NT2/D1 (cell line): ENCODE results near the gene LGALS7.
"Not testable (repeated sequence)": the region's sequence is repeated elsewhere in the genome, so short reads cannot be mapped to it uniquely, and the experiment has no call there.

Source experiments
- DNase-seq: peaks from one replicate; pipeline ENCODE4 v3.0.0-alpha.2; 2011; ENCODE audit warnings: low read depth, low spot score
- H3K27me3 ChIP-seq: 2 replicates; pipeline ENCODE4 v1.6.0; 2011; ENCODE audit warnings: mild to moderate bottlenecking; ENCODE audit not compliant: insufficient read length, insufficient read depth
- H3K36me3 ChIP-seq: 2 replicates; pipeline ENCODE4 v1.6.1; 2011; ENCODE audit warnings: mild to moderate bottlenecking, low read length, mixed read lengths; ENCODE audit not compliant: insufficient read depth, insufficient read length
- H3K4me1 ChIP-seq: 2 replicates; pipeline ENCODE4 v1.5.1; 2011; ENCODE audit not compliant: insufficient read depth, insufficient read length
- H3K4me3 ChIP-seq: 2 replicates; pipeline ENCODE4 v1.5.1; 2011; ENCODE audit warnings: low read depth; ENCODE audit not compliant: insufficient read length
- H3K9ac ChIP-seq: 2 replicates; pipeline ENCODE4 v1.6.0; 2011; ENCODE audit warnings: low read depth; ENCODE audit not compliant: insufficient read length
- H3K9me3 ChIP-seq: 2 replicates; pipeline ENCODE4 v1.5.1; 2011; ENCODE audit warnings: mild to moderate bottlenecking, low read length; ENCODE audit not compliant: insufficient read depth
- SUZ12 ChIP-seq: IDR thresholded peaks from 2 replicates; pipeline ENCODE4 v1.6.1; 2011; ENCODE audit not compliant: insufficient read length, insufficient read depth; ENCODE audit errors: extremely low read depth
- YY1 ChIP-seq: IDR thresholded peaks from 2 replicates; pipeline ENCODE4 v1.6.1; 2011; ENCODE audit not compliant: insufficient read length, insufficient read depth
- ZNF274 ChIP-seq: IDR thresholded peaks from 2 replicates; pipeline ENCODE4 v1.6.1; 2011; ENCODE audit warnings: mild to moderate bottlenecking, low read depth, low read length

LGALS7 gene

GRCh38 chr19:38773469-38774177 is at the start of gene LGALS7:
TSS of gene LGALS7 (minus strand) at chr19:38773517. CDS start at chr19:38773492, 25 bp downstream.
- Histone ChIP-seq H3K9ac (no peak within 1 kb of the TSS), H3K36me3 (no peaks in the 10 kb centered on the region), H3K4me3 (no peak within 1 kb of the TSS), H3K4me1 (peaks cover 3% of the 10 kb centered on the region), H3K27me3 (no peaks in the 10 kb centered on the region), H3K9me3 (no peaks in the 10 kb centered on the region)
- TF ChIP-seq ZNF274 (no peak), YY1 (no peak), SUZ12 (no peak)
- DNase-seq: no peak

GRCh38 chr19:38821230-38821825 is 48.0 kb upstream of the LGALS7 start:
- not testable (repeated sequence) for H3K9ac ChIP-seq, H3K4me3 ChIP-seq, DNase-seq, H3K4me1 ChIP-seq, H3K27me3 ChIP-seq
- H3K9me3 ChIP-seq: peaks cover 13% of the 10 kb centered on the region; the same call in 1 of the 2 replicates
- peaks cover 14% of the 10 kb centered on the region for H3K36me3 ChIP-seq

GRCh38 chr19:38819231-38819920 is 46.1 kb upstream of the LGALS7 start:
- H3K9me3 ChIP-seq: peaks cover 13% of the 10 kb centered on the region; the same call in 1 of the 2 replicates
- H3K27me3 ChIP-seq: no peaks in the 10 kb centered on the region
- TF ChIP-seq ZNF274 (no peak), YY1 (no peak), SUZ12 (no peak)
- peaks cover 4% of the 10 kb centered on the region for H3K4me1 ChIP-seq
- DNase-seq: no peak
- H3K36me3 ChIP-seq: peaks cover 25% of the 10 kb centered on the region
- no peak overlapping the region for H3K9ac ChIP-seq
- H3K4me3 ChIP-seq: no peak overlapping the region

GRCh38 chr19:38817081-38817480 is 43.8 kb upstream of the LGALS7 start:
- peaks cover 13% of the 10 kb centered on the region; the same call in 1 of the 2 replicates for H3K9me3 ChIP-seq
- TF ChIP-seq SUZ12 (no peak), YY1 (no peak), ZNF274 (no peak)
- no peak for DNase-seq
- H3K36me3 ChIP-seq: peaks cover 28% of the 10 kb centered on the region
- H3K4me1 ChIP-seq: peaks cover 4% of the 10 kb centered on the region
- H3K9ac ChIP-seq: no peak overlapping the region
- no peak overlapping the region for H3K4me3 ChIP-seq
- H3K27me3 ChIP-seq: no peaks in the 10 kb centered on the region

GRCh38 chr19:38816131-38816750 is 42.9 kb upstream of the LGALS7 start:
- peaks cover 6% of the 10 kb centered on the region; the same call in 1 of the 2 replicates for H3K9me3 ChIP-seq
- no peak overlapping the region for H3K9ac ChIP-seq
- H3K4me1 ChIP-seq: peaks cover 4% of the 10 kb centered on the region
- H3K36me3 ChIP-seq: peaks cover 28% of the 10 kb centered on the region
- TF ChIP-seq YY1 (no peak), SUZ12 (no peak), ZNF274 (no peak)
- no peak overlapping the region for H3K4me3 ChIP-seq
- DNase-seq: no peak
- no peaks in the 10 kb centered on the region for H3K27me3 ChIP-seq

- peaks cover 28% of the 10 kb centered on the region for H3K36me3 ChIP-seq
- TF ChIP-seq SUZ12: no peak
- no peak for TF ChIP-seq ZNF274
- TF ChIP-seq YY1: no peak
- H3K4me3 ChIP-seq: no peak overlapping the region
- H3K27me3 ChIP-seq: no peaks in the 10 kb centered on the region
- peaks cover 4% of the 10 kb centered on the region for H3K4me1 ChIP-seq
- no peak overlapping the region for H3K9ac ChIP-seq
- no peaks in the 10 kb centered on the region for H3K9me3 ChIP-seq
- no peak for DNase-seq
These were observed 42.0 kb upstream of the LGALS7 start for GRCh38 chr19:38815059-38816001.

- not testable (repeated sequence) for H3K4me1 ChIP-seq, H3K9me3 ChIP-seq, H3K9ac ChIP-seq, H3K4me3 ChIP-seq, H3K27me3 ChIP-seq, DNase-seq
- H3K36me3 ChIP-seq: peaks cover 28% of the 10 kb centered on the region
These were observed 40.6 kb upstream of the LGALS7 start for GRCh38 chr19:38813932-38814331.
